Effector CD8-positive, alpha-beta T cell (primary cell): ENCODE results near the gene SEMA4G.
A peak's percentile ranks its signal among the peaks of the same experiment; 100 is the strongest.
"Not testable (repeated sequence)": the region's sequence is repeated elsewhere in the genome, so short reads cannot be mapped to it uniquely, and the experiment has no call there.

Experiments used
- DNase-seq: peaks from one replicate; lab custom pipeline; 2025; lab: John Stamatoyannopoulos, UW

Gene SEMA4G

GRCh38 chr10:100970914-100971811, 1.9 kb downstream of the SEMA4G start:
- no peak for DNase-seq

- DNase-seq, result no peak
Observed at GRCh38 chr10:100972115-100972903, 3.0 kb downstream of the SEMA4G start.

GRCh38 chr10:100972904-100973535, 3.7 kb downstream of the SEMA4G start:
- no peak for DNase-seq

- DNase-seq, result not testable (repeated sequence)
Observed at GRCh38 chr10:100975397-100975796, 6.1 kb downstream of the SEMA4G start.

- DNase-seq, result no peak
Observed at GRCh38 chr10:100976906-100977305, 7.6 kb downstream of the SEMA4G start.

- no peak for DNase-seq
Observed at GRCh38 chr10:100977436-100977835, 8.1 kb downstream of the SEMA4G start.

- no peak for DNase-seq
Observed at GRCh38 chr10:100978121-100978900, 9.0 kb downstream of the SEMA4G start.

GRCh38 chr10:100978901-100979195, 9.5 kb downstream of the SEMA4G start:
- no peak for DNase-seq

- DNase-seq, result no peak
Observed at GRCh38 chr10:100979791-100980272, 10.5 kb downstream of the SEMA4G start.

GRCh38 chr10:100980311-100980710, 11.0 kb downstream of the SEMA4G start:
- DNase-seq, result no peak

- DNase-seq, result no peak
Observed at GRCh38 chr10:100980711-100981110, 11.4 kb downstream of the SEMA4G start.

GRCh38 chr10:100981178-100981772, 12.0 kb downstream of the SEMA4G start:
- no peak for DNase-seq

GRCh38 chr10:100982916-100983830, 13.9 kb downstream of the SEMA4G start:
- DNase-seq, result no peak

- no peak for DNase-seq
Observed at GRCh38 chr10:100983868-100984671, 14.8 kb downstream of the SEMA4G start.

- DNase-seq, result no peak
Observed at GRCh38 chr10:100984672-100985177, 15.4 kb downstream of the SEMA4G start.

- no peak for DNase-seq
Observed at GRCh38 chr10:100985336-100985735, 16.0 kb downstream of the SEMA4G start.

GRCh38 chr10:100986623-100986951, 17.3 kb downstream of the SEMA4G start:
- DNase-seq, result no peak

- peak; percentile 74 for DNase-seq
Observed at GRCh38 chr10:100986952-100987684, 17.8 kb downstream of the SEMA4G start, which contains the start of the genes MRPL43 and TWNK. TSS of gene MRPL43 (minus strand) at chr10:100987497. CDS start at chr10:100987443, 54 bp downstream. TSS of gene TWNK (plus strand) at chr10:100987543. CDS start at chr10:100988211, 668 bp downstream.
